Skeletal muscle satellite cell (primary cell): Measurements from ENCODE around the gene SLC4A3.

ENCODE experiments used
- H3K27me3 ChIP-seq: 2 replicates; pipeline ENCODE4 v1.7.0; 2013; ENCODE audit warnings: low read length; ENCODE audit not compliant: control insufficient read depth, insufficient read depth
- H3K36me3 ChIP-seq: 2 replicates; pipeline ENCODE4 v1.7.0; 2013; ENCODE audit warnings: mild to moderate bottlenecking, control low read depth, low read length; ENCODE audit not compliant: insufficient read depth
- H3K4me1 ChIP-seq: 2 replicates; pipeline ENCODE4 v1.7.0; 2013; ENCODE audit warnings: low read length; ENCODE audit not compliant: control insufficient read depth, insufficient read depth
- H3K4me2 ChIP-seq: 2 replicates; pipeline ENCODE4 v1.7.0; 2013; ENCODE audit warnings: mild to moderate bottlenecking, low read length
- H3K4me3 ChIP-seq: 2 replicates; pipeline ENCODE4 v1.7.0; 2013; ENCODE audit warnings: low read length
- H3K9ac ChIP-seq: 2 replicates; pipeline ENCODE4 v1.7.0; 2013; ENCODE audit warnings: mild to moderate bottlenecking, low read depth, low read length, moderate library complexity
- H3K9me3 ChIP-seq: replicated peaks from 2 replicates; pipeline ENCODE4 v1.7.0; 2013; ENCODE audit warnings: mild to moderate bottlenecking, control low read depth, low read length

The SLC4A3 gene

DNA sequence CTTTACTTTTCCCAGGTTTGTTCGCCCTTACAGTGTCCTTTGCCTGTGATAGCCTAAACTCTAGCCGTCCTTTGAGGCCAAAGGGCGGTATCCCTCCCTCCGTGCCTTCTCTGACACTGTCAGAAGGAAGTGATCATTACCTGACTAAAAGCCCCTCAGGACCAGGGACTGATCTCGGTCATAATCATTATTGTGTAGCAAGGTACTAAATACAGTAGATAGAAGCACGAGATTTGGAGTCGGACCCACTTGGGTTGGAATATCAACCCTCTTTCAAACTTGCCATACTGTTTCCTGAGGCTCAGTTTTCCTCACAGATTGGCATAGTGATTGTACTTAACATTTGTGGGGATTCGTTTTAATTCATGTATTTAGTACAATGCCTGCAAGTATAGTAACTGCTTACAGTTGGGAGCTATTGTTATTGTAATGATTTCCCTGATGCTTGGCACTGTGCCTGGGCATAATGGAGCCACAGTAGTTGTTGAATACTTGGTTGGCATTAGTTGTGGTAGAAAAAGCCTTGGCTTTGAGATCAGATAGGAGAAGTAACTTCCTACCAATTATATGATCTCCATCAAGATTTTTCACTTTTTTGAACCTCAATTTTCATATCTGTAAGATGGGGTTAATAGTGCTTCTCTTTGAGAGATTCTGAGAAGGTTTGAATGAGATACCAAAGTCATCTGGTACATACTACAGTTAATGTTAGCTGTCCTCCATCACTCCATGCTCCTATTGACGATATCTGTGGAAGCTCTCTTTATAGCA lies 28.9 kb upstream of the SLC4A3 start:
- peak overlapping the region; percentile 95 for H3K9ac ChIP-seq
- H3K27me3 ChIP-seq, result no peaks in the 10 kb centered on the region
- H3K4me3 ChIP-seq, result peak overlapping the region; percentile 83
- peaks cover 18% of the 10 kb centered on the region for H3K4me1 ChIP-seq
- H3K36me3 ChIP-seq, result peaks cover 17% of the 10 kb centered on the region
- H3K4me2 ChIP-seq, result peak overlapping the region; percentile 87
- no peaks in the 10 kb centered on the region for H3K9me3 ChIP-seq

DNA sequence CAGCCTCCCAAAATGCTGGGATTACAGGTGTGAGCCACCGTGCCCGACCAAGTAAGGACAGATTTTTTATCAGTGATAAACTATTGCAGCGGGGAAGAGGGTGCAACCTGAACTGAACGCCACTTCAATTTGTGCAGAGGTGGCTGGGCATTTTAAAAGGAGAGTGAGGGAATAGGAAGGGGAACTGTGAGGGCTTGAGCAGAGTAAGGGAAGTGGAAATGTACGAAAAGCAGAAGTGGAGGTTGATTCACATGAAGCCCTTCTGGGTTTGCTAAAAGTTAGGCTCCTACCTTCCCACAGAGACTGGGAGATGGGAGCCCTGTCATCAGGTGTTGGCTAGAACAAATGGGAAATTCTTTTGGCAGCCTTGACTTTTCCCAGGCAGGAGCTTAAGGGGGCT lies 23.7 kb upstream of the SLC4A3 start:
- Histone ChIP-seq H3K9me3 (no peaks in the 10 kb centered on the region), H3K36me3 (peaks cover 43% of the 10 kb centered on the region)

GRCh38 chr2:219605607-219605954 lies 21.8 kb upstream of the SLC4A3 start:
- H3K27me3 ChIP-seq, result no peaks in the 10 kb centered on the region
- no peak overlapping the region for H3K9ac ChIP-seq
- H3K4me2 ChIP-seq, result no peak overlapping the region
- H3K36me3 ChIP-seq, result peaks cover 50% of the 10 kb centered on the region
- no peak overlapping the region for H3K4me3 ChIP-seq
- no peaks in the 10 kb centered on the region for H3K9me3 ChIP-seq
- H3K4me1 ChIP-seq, result no peaks in the 10 kb centered on the region

More for the DNA sequence above, 23.7 kb upstream of the SLC4A3 start:
- Histone ChIP-seq H3K4me1 (peaks cover 1% of the 10 kb centered on the region), H3K27me3 (no peaks in the 10 kb centered on the region), H3K9ac (no peak overlapping the region), H3K4me2 (no peak overlapping the region), H3K4me3 (no peak overlapping the region)

GRCh38 chr2:219607931-219608330 lies 19.5 kb upstream of the SLC4A3 start:
- peaks cover 42% of the 10 kb centered on the region for H3K36me3 ChIP-seq
- no peaks in the 10 kb centered on the region for H3K27me3 ChIP-seq
- no peak overlapping the region for H3K4me2 ChIP-seq
- no peaks in the 10 kb centered on the region for H3K9me3 ChIP-seq
- H3K4me3 ChIP-seq, result no peak overlapping the region
- H3K9ac ChIP-seq, result no peak overlapping the region
- H3K4me1 ChIP-seq, result no peaks in the 10 kb centered on the region

- Histone ChIP-seq H3K36me3 (peaks cover 42% of the 10 kb centered on the region), H3K9me3 (no peaks in the 10 kb centered on the region), H3K27me3 (no peaks in the 10 kb centered on the region), H3K9ac (no peak overlapping the region), H3K4me1 (no peaks in the 10 kb centered on the region), H3K4me3 (no peak overlapping the region), H3K4me2 (no peak overlapping the region)
Measured at GRCh38 chr2:219608399-219608964, 18.9 kb upstream of the SLC4A3 start.

DNA sequence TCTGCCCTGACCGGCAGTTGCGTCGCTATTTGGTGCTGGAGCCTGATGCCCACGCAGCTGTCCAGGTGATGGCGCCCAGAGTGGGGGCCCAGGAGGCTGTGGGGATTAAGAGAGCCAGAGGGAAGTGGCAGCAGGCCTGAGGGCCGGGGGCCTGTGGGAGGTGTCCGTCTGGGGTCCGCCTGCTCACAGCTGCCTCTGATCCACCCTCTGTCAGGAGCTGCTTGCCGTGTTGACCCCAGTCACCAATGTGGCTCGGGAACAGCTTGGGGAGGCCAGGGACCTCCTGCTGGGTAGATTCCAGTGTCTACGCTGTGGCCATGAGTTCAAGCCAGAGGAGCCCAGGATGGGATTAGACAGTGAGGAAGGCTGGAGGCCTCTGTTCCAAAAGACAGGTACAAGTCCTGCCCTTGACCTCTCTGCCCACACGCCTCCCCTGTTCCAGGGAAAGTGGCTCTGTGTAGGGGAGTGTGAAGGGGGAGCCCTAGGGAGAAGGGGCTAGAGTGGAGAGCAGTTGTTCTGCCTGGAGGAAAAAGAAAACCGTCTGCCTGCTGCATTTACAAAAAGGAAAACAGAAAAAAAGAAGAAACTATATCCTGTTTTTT lies 18.2 kb upstream of the SLC4A3 start:
- Histone ChIP-seq H3K4me1 (no peaks in the 10 kb centered on the region), H3K4me3 (no peak overlapping the region), H3K9me3 (no peaks in the 10 kb centered on the region), H3K9ac (no peak overlapping the region), H3K4me2 (no peak overlapping the region), H3K36me3 (peaks cover 41% of the 10 kb centered on the region), H3K27me3 (no peaks in the 10 kb centered on the region)

DNA sequence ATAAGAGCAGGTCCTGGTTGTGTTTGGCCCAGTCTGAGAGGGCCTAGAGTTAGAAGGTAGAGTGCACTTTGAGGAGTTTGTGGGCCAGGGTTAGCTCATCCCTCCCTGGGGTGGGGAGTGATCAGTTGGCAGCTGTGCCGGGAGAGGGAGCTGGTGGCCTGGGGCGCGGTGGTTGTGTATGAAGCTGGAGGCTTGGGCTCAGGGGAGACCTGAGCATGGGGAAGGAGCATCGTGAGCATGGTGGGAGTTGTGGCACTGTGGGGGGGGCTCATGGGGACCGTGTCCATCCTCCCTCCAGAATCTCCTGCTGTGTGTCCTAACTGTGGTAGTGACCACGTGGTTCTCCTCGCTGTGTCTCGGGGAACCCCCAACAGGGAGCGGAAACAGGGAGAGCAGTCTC lies 16.1 kb upstream of the SLC4A3 start:
- peaks cover 40% of the 10 kb centered on the region for H3K36me3 ChIP-seq
- no peak overlapping the region for H3K9ac ChIP-seq
- no peaks in the 10 kb centered on the region for H3K27me3 ChIP-seq
- H3K4me2 ChIP-seq, result no peak overlapping the region
- no peak overlapping the region for H3K4me3 ChIP-seq
- H3K9me3 ChIP-seq, result no peaks in the 10 kb centered on the region
- H3K4me1 ChIP-seq, result no peaks in the 10 kb centered on the region

DNA sequence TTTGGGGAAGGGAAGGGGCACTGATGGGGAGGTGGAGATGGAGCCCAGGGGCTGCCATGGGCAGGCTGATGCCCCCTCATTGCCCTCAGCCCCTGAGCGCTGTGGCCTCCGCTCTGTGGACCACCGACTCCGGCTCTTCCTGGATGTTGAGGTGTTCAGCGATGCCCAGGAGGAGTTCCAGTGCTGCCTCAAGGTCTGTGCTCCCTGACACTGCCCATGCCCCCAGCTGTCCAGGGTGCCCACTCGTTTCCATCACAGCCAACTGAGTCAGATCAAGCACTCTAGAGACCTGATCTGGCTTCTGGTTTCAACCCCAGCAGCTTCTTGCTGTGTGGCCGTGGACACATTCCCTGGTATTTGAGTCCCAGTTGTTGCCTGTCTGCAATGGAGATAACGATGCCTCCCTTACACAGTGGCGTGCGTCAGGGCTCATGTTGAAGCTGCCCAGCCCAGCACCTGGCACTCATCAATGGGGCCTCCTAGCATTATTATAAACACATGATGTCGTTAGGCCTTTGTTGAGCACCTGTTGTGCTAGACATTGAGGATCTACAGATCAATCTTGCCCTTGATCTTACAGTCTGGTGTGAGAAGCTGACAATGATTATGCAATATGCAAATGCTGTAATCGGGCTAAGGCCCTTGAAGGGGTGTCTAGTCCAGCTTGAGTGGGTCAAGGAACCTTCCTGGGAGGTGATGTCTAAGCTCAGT lies 15.4 kb upstream of the SLC4A3 start:
- no peaks in the 10 kb centered on the region for H3K9me3 ChIP-seq
- no peak overlapping the region for H3K4me2 ChIP-seq
- H3K27me3 ChIP-seq, result no peaks in the 10 kb centered on the region
- no peak overlapping the region for H3K4me3 ChIP-seq
- peaks cover 34% of the 10 kb centered on the region for H3K36me3 ChIP-seq
- H3K4me1 ChIP-seq, result no peaks in the 10 kb centered on the region
- H3K9ac ChIP-seq, result no peak overlapping the region

- H3K27me3 ChIP-seq, result no peaks in the 10 kb centered on the region
- peaks cover 34% of the 10 kb centered on the region for H3K36me3 ChIP-seq
- no peak overlapping the region for H3K4me3 ChIP-seq
- H3K4me2 ChIP-seq, result no peak overlapping the region
- no peaks in the 10 kb centered on the region for H3K9me3 ChIP-seq
- H3K9ac ChIP-seq, result no peak overlapping the region
- H3K4me1 ChIP-seq, result no peaks in the 10 kb centered on the region
Measured at GRCh38 chr2:219612577-219613286, 14.7 kb upstream of the SLC4A3 start.

DNA sequence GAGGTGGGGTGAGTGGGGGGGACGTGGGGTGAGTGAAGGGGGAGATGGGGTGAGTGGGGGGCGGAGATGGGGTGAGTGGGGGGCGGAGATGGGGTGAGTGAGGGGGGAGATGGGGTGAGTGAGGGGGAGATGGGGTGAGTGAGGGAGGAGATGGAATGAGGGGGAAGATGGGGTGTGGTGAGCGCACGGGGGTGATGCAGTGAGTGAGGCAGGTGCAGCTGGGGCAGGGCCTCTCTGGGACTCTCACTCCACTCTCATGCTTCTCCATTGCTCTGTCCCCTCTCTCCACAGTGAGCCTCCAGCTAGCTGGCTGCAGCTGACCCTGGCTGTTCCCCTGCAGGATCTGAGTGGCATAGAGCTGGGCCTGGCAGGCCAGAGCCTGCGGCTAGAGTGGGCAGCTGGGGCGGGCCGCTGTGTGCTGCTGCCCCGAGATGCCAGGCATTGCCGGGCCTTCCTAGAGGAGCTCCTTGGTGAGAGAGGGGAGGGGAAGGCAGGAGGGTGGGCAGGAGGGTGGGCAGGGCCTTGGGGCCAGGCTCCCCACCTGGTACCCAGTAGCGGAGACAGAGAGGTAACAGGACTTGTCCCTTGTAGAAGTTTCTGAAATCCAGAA lies 13.9 kb upstream of the SLC4A3 start:
- Histone ChIP-seq H3K4me1 (no peaks in the 10 kb centered on the region), H3K4me3 (no peak overlapping the region), H3K27me3 (no peaks in the 10 kb centered on the region), H3K36me3 (peaks cover 34% of the 10 kb centered on the region), H3K4me2 (no peak overlapping the region), H3K9ac (no peak overlapping the region), H3K9me3 (no peaks in the 10 kb centered on the region)
